GM12874 (cell line): ENCODE measurements around the gene SAP130.

Experiments used
- CTCF ChIP-seq: IDR thresholded peaks from 2 replicates; pipeline ENCODE4 v1.5.1; 2011; ENCODE audit warnings: low read depth, mild to moderate bottlenecking, control low read depth, low read length, moderate library complexity; ENCODE audit not compliant: insufficient read depth

SAP130 gene

GRCh38 chr2:127995725-127996124, 32.1 kb downstream of the SAP130 start:
- no peak for TF ChIP-seq CTCF

GRCh38 chr2:127993659-127994058, 34.2 kb downstream of the SAP130 start:
- no peak for TF ChIP-seq CTCF

- TF ChIP-seq CTCF = no peak
These were observed 36.1 kb downstream of the SAP130 start for GRCh38 chr2:127991742-127992141.

GRCh38 chr2:127986548-127987079, 41.2 kb downstream of the SAP130 start:
- TF ChIP-seq CTCF = no peak

GRCh38 chr2:127985735-127986134, 42.1 kb downstream of the SAP130 start:
- TF ChIP-seq CTCF = no peak

- no peak for TF ChIP-seq CTCF
These were observed 42.7 kb downstream of the SAP130 start for GRCh38 chr2:127985026-127985734.

- TF ChIP-seq CTCF = no peak
These were observed 43.3 kb downstream of the SAP130 start for GRCh38 chr2:127984551-127984950.
